Endothelial cell of umbilical vein (primary cell): ENCODE results near the gene ARHGEF35. TPM values are rescaled to one million over a fixed set of nuclear protein-coding genes. Genes with fewer than 3 reads are reported as not detected.
"Not testable (repeated sequence)": the region's sequence is repeated elsewhere in the genome, so short reads cannot be mapped to it uniquely, and the experiment has no call there.

Experiments used
- BruUV-seq: library from RNA; stranded (reverse); fragments of 400-500 nt; replicated peaks from 2 replicates; lab custom pipeline; 2021; lab: Mats Ljungman, UMichigan
- CTCF ChIA-PET: fragments of 300-600, 350-600 bp; sonication (Branson Sonifier 250); formaldehyde crosslinking; loops from one replicate; lab custom pipeline; 2021; ENCODE audit warnings: antibody characterized with exemption, inconsistent platforms; lab: Charles Lee
- POLR2A ChIA-PET: fragments of 300-600, 350-600 bp; sonication (Branson Sonifier 250); formaldehyde crosslinking; loops from one replicate; lab custom pipeline; 2021; ENCODE audit warnings: antibody characterized with exemption, inconsistent platforms; lab: Charles Lee
- DNase-seq: peaks from one replicate; pipeline ENCODE4 v3.0.0-alpha.2; 2011; ENCODE audit warnings: low read depth, low spot score
- FAIRE-seq: peaks from 2 replicates; lab custom pipeline; 2011; peaks lifted over from hg19 to GRCh38; lab: Jason Lieb, UNC
- H2AFZ ChIP-seq: 2 replicates; pipeline ENCODE4 v1.6.0; 2012; ENCODE audit warnings: low read depth, low read length, control low read depth, inconsistent platforms
- H3K27ac ChIP-seq: 2 replicates; pipeline ENCODE4 v1.5.1; 2011; ENCODE audit warnings: low read depth, mild to moderate bottlenecking, control low read depth, low read length, moderate library complexity; ENCODE audit not compliant: insufficient read depth
- H3K27me3 ChIP-seq, 2 experiments: 2 replicates each; pipeline versions ENCODE4 v1.6.0 to v1.6.1; 2011; ENCODE audit warnings: low read length in 2 of 2, mixed read lengths in 1 of 2; ENCODE audit not compliant: control insufficient read depth in 2 of 2, insufficient read depth in 2 of 2
- H3K36me3 ChIP-seq, 2 experiments: 2 replicates in 1 of 2; 3 replicates in 1 of 2; pipeline ENCODE4 v1.5.1; 2011; ENCODE audit warnings: low read length in 2 of 2, mild to moderate bottlenecking in 1 of 2, moderate library complexity in 1 of 2; ENCODE audit not compliant: control insufficient read depth in 2 of 2, insufficient read depth in 2 of 2; ENCODE audit errors: extremely low read depth in 1 of 2
- H3K4me1 ChIP-seq: 3 replicates; pipeline ENCODE4 v1.5.1; 2011; ENCODE audit warnings: mild to moderate bottlenecking, low read length; ENCODE audit not compliant: control insufficient read depth, insufficient read depth; ENCODE audit errors: extremely low read depth
- H3K4me2 ChIP-seq: 2 replicates; pipeline ENCODE4 v1.6.1; 2011; ENCODE audit warnings: low read length, control low read depth, mixed read lengths; ENCODE audit not compliant: insufficient read depth
- H3K4me3 ChIP-seq, 3 experiments: fragments of 200-600 bp in 1 of 3; sonication (generic), shearing (Covaris generic) in 1 of 3; replicated peaks in 1 of 3; 2 replicates each; pipeline ENCODE4 v1.5.1; 2011 to 2016; ENCODE audit warnings: control low read depth in 3 of 3, low read length in 3 of 3, mild to moderate bottlenecking in 2 of 3, inconsistent platforms in 1 of 3, low read depth in 1 of 3, moderate library complexity in 1 of 3; ENCODE audit not compliant: insufficient read depth in 1 of 3
- H3K79me2 ChIP-seq: 2 replicates; pipeline ENCODE4 v1.6.0; 2012; ENCODE audit warnings: low read length, inconsistent platforms; ENCODE audit not compliant: control insufficient read depth, insufficient read depth
- H3K9ac ChIP-seq: replicated peaks from 2 replicates; pipeline ENCODE3; 2011; ENCODE audit warnings: low read length, control low read depth; ENCODE audit not compliant: insufficient read depth; ENCODE audit errors: extremely low read depth
- H3K9me1 ChIP-seq: replicated peaks from 3 replicates; pipeline ENCODE4 v1.6.0; 2011; ENCODE audit warnings: mild to moderate bottlenecking, low read length; ENCODE audit not compliant: control insufficient read depth, insufficient read depth; ENCODE audit errors: extremely low read depth
- H3K9me3 ChIP-seq: replicated peaks from 2 replicates; pipeline ENCODE4 v1.5.1; 2012; ENCODE audit warnings: low read length, inconsistent platforms; ENCODE audit not compliant: control insufficient read depth, insufficient read depth
- H4K20me1 ChIP-seq: replicated peaks from 2 replicates; pipeline ENCODE3; 2011; ENCODE audit warnings: mild to moderate bottlenecking, low read length; ENCODE audit not compliant: control insufficient read depth, insufficient read depth; ENCODE audit errors: extremely low read depth
- dilution Hi-C: fragments of 300-500 bp; cut with MboI; formaldehyde crosslinking; loops from one replicate; pipeline ENCODE4 v1.15.0; 2019; ENCODE audit warnings: low sequenced_read_pairs; ENCODE audit not compliant: extremely low pct_ligation_motif_present
- intact Hi-C: fragments of 100-400 bp; cut with micrococcal nuclease; formaldehyde crosslinking; loops from one replicate; pipeline ENCODE4 v1.10.0; 2022
- polyA plus RNA-seq, 4 experiments: library from polyadenylated mRNA; depleted of rRNA in 3 of 4; stranded (reverse) in 3 of 4; unstranded in 1 of 4; fragments of >200 nt; gene quantifications; 2 replicates each; pipeline versions ENCODE4 v1.2.1 to v1.2.3, GENCODE V29; 2011 to 2012; ENCODE audit warnings: missing spikeins in 1 of 4
- total RNA-seq: library from RNA; stranded (reverse); gene quantifications from 2 replicates; pipeline ENCODE4 v1.2.3, GENCODE V29; 2021

The ARHGEF35 gene
- total and polyA plus RNA-seq, 2 donors (not counting 3 experiments of a cell fraction or from before 2014, with no cell fraction given): 0.82 TPM; not detected in 1

DNA sequence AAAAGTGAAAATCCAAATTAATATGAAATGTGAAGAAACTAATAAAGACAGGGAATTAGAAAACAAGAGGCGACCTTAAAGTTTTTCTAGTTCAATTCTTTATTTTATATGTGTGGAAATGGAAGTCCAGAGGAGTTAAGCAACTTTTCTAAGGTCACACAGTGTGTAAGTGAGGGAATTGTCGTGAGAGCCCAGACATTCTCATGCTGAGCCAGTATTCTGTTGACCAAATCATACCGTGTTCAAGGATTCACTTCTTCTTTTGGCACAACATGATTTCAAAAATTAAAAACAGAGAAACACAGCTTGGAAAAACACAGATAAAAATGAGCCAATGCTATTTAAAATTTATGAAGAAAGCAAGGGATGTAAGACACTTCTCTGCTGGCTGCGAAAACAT, 31.2 kb upstream of the ARHGEF35 start:
- H3K36me3 ChIP-seq, H3K9ac ChIP-seq, dilution Hi-C loops, H4K20me1 ChIP-seq, FAIRE-seq, DNase-seq, H2AFZ ChIP-seq, H3K27me3 ChIP-seq, intact Hi-C loops, H3K9me1 ChIP-seq, H3K4me2 ChIP-seq, BruUV-seq, H3K4me1 ChIP-seq, H3K4me3 ChIP-seq, H3K27ac ChIP-seq, POLR2A ChIA-PET, H3K9me3 ChIP-seq, H3K79me2 ChIP-seq, CTCF ChIA-PET: not testable (repeated sequence)

DNA sequence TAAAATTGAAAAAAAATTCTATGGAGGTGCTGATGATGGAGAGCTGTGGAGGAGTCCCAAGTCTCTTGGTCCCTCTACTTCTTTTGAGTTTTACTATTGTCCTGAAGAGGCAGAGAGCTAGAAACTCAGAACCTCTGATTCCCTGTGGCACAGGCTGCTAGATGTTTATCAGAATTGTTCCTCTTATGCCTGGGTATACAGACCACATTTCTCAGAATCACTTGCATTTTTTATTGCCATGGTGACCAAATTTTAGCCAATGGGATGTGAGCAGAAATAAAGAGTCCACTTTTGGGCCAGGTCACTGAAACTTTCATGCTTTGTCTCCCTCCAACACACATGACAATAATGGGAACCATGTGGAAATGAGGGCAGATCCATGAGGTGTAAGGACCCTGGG, 28.0 kb upstream of the ARHGEF35 start:
- BruUV-seq, H3K36me3 ChIP-seq, H3K4me2 ChIP-seq, CTCF ChIA-PET, H3K9me3 ChIP-seq, H4K20me1 ChIP-seq, H3K27me3 ChIP-seq, POLR2A ChIA-PET, FAIRE-seq, H3K9ac ChIP-seq, H3K4me3 ChIP-seq, H3K79me2 ChIP-seq, intact Hi-C loops, DNase-seq, H3K4me1 ChIP-seq, H3K27ac ChIP-seq, dilution Hi-C loops, H3K9me1 ChIP-seq, H2AFZ ChIP-seq: not testable (repeated sequence)

DNA sequence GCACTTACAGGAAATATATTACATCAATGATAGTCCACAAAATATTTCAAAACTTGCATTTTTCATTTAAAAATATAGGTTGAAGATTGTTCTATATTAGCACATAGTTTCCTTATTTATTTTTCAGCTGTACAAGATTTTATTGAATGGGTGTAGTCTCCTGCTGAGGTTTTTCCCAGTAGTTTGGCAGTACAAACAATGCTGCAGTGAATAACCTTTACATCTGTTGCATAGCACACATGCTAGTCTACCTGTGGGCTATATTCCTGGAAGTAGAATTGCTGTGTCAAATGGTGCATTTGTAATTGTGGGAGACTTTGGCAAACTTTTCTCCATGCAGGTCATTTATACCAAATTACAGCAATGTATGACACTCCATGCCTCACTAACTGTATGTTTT, 24.9 kb upstream of the ARHGEF35 start:
- H3K27me3 ChIP-seq, H3K79me2 ChIP-seq, BruUV-seq, H3K27ac ChIP-seq, dilution Hi-C loops, H3K4me2 ChIP-seq, intact Hi-C loops, H3K36me3 ChIP-seq, H3K9me1 ChIP-seq, H2AFZ ChIP-seq, POLR2A ChIA-PET, H3K9me3 ChIP-seq, H3K4me1 ChIP-seq, DNase-seq, CTCF ChIA-PET, FAIRE-seq, H3K4me3 ChIP-seq, H4K20me1 ChIP-seq, H3K9ac ChIP-seq: not testable (repeated sequence)

DNA sequence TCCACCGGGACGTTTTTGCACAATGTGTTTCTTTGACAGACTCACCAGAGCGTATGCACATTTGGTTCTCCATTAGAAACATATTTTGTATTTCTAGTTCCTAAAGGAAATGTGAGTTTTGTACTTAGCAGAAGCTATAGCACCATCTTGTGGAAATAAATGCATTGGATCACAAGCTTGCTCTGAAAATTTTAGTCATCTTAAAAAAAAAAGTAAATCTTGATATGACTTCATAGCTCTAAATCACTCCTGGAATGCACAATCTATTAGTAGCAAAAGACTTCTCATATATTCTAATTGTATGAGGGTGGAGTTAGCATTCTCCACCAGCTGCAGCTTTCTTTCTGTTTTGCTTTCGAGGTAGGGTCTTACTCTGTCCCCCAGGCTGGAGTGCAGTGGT, 23.5 kb upstream of the ARHGEF35 start:
- BruUV-seq, H3K79me2 ChIP-seq, H3K36me3 ChIP-seq, H3K4me1 ChIP-seq, H4K20me1 ChIP-seq, H3K27me3 ChIP-seq, H3K27ac ChIP-seq, DNase-seq, H3K9me1 ChIP-seq, H3K4me2 ChIP-seq, CTCF ChIA-PET, H3K4me3 ChIP-seq, H2AFZ ChIP-seq, H3K9ac ChIP-seq, H3K9me3 ChIP-seq, dilution Hi-C loops, intact Hi-C loops, POLR2A ChIA-PET: not testable (repeated sequence)
- peak; percentile 75 for FAIRE-seq
